ENCODE results near the gene ELN.

ELN gene

DNA sequence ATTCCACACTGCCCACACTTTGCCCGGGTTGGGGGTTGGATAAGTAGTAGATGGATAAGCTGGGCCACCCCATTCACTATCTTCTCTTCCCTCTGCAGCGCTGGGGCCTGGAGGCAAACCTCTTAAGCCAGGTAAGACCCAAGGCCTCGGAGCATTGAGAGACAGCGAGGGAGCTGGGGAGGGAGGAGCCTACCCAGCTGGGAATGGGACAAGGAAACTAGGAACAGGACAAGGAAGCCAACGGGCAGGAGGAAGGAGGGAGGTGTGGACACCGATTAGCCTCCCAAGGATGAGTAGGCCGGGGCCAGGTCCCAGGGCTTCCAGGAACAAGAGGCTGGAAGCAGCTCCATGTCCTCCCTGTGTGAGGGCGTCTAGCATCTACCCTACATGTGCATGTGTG is 9.6 kb downstream of the ELN start:
- no peak for DNase-seq
- in situ Hi-C loops (cut with HindIII; ENCODE audit: low pct_ligation_motif_present, low sequenced_read_pairs), result no loop called here
- H3K27me3 ChIP-seq (replicated peaks), result no peaks in the 10 kb centered on the region
- no peak overlapping the region for H3K4me3 ChIP-seq (ENCODE audit: low read depth, low read length)
- TF ChIP-seq, protein P1, sequence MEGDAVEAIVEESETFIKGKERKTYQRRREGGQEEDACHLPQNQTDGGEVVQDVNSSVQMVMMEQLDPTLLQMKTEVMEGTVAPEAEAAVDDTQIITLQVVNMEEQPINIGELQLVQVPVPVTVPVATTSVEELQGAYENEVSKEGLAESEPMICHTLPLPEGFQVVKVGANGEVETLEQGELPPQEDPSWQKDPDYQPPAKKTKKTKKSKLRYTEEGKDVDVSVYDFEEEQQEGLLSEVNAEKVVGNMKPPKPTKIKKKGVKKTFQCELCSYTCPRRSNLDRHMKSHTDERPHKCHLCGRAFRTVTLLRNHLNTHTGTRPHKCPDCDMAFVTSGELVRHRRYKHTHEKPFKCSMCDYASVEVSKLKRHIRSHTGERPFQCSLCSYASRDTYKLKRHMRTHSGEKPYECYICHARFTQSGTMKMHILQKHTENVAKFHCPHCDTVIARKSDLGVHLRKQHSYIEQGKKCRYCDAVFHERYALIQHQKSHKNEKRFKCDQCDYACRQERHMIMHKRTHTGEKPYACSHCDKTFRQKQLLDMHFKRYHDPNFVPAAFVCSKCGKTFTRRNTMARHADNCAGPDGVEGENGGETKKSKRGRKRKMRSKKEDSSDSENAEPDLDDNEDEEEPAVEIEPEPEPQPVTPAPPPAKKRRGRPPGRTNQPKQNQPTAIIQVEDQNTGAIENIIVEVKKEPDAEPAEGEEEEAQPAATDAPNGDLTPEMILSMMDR (IDR thresholded peaks at IDR 0.05; ENCODE audit: low read depth, low read length, missing control alignments), result no peak
- H3K27ac ChIP-seq, result no peak overlapping the region
- H3K36me3 ChIP-seq (replicated peaks), result no peaks in the 10 kb centered on the region

DNA sequence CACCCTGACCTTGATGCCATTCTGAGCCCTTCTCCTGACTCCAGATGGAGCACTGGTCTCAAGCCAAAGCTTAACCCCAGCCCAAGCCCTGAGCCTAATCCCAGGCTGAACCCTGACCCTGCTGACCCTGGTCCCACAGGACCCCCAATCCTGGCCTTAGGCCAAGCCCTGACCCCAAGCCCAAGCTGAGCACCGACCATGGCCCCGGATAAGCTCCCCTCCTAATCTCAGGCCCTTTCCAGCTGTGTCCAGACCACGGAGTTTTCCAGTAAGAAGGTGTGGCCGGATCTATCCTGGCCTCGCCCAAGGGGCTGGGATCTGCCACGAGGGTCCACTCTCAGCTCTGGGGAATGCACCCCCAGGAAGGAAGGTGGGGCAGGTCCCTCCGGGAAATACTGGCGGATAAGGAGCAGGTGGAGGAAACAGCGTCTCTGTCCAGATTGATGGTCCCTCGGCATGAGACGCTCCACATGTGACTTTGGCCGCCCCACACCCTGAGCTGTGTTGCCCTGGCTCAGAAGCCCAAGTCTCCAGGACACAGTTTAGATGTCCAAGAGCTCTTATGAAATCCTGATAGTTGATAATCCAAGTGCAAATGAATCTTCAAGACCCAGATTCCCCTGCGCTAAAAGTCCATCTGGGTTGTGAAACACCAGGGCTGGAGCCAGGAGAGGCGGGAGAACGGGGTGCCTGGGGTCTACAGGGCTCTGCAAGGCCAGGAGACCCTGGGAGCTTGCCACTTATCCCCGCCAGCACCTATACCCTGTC is 10.4 kb downstream of the ELN start:
- no peak for DNase-seq
- TF ChIP-seq, protein P1 (IDR thresholded peaks at IDR 0.05; ENCODE audit: low read depth, low read length, missing control alignments), result no peak
- H3K4me3 ChIP-seq (ENCODE audit: low read depth, low read length), result no peak overlapping the region
- in situ Hi-C loops (cut with HindIII; ENCODE audit: low pct_ligation_motif_present, low sequenced_read_pairs), result no loop called here
- no peaks in the 10 kb centered on the region for H3K27me3 ChIP-seq (replicated peaks)
- H3K27ac ChIP-seq, result no peak overlapping the region
- H3K36me3 ChIP-seq (replicated peaks), result no peaks in the 10 kb centered on the region

DNA sequence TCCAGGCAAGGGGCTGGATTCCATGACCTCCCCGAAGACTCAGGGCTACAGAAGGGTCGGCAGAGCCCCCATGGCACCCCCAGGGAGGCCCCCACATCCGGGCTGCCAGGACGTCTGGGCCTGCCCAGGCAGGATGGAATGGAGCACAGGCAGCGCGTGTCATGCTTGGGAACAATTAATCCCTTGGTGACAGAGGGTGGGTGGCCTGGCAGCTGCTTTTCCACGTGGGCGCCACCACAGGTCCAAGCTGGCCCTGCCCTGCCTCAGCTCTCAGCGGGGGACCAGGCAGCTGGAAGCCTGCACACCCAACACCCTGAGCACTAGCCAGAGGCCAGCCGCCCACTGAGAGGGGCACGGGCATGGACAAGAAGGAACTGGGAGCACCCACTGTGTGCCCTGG is 11.4 kb downstream of the ELN start:
- no peak for DNase-seq
- Histone ChIP-seq H3K36me3 (replicated peaks) (no peaks in the 10 kb centered on the region), H3K27ac (no peak overlapping the region), H3K27me3 (replicated peaks) (no peaks in the 10 kb centered on the region), H3K4me3 (ENCODE audit: low read depth, low read length) (no peak overlapping the region)
- TF ChIP-seq, protein P1 (IDR thresholded peaks at IDR 0.05; ENCODE audit: low read depth, low read length, missing control alignments), result no peak
- in situ Hi-C loops (cut with HindIII; ENCODE audit: low pct_ligation_motif_present, low sequenced_read_pairs), result no loop called here

DNA sequence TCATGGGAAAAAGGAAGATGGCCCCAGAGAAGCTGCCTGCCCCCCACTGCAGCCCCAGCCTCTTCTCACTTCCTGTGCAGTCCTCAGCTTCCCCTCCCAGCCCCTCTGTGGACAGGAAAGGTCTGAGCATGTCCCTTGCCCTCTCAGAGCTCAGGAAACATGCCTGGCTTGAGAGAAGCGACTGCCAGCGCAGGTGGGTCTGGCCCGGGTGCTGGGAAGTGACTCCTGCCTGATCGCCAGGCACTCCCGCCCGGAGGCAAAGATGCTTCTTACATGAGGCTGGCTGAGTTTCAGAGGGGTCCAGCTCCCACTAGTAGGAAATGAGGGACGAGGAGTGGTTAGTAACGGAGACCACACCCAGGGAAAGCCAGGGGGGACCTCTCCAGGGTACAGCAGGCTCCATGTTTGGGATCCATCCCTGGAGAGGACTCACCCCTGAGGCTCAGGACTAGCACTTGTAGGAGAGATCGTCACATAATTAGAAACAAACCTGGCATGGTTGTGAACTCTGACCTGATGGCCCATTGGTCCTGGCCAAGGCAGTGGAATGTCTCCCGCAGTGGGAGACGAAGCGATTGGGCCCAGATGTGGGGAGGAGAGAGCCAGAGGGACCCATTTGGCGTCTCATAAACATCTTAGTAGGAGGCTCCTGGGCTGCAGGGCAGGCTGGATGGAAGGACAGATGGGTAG is 12.3 kb downstream of the ELN start:
- no peaks in the 10 kb centered on the region for H3K27me3 ChIP-seq (replicated peaks)

DNA sequence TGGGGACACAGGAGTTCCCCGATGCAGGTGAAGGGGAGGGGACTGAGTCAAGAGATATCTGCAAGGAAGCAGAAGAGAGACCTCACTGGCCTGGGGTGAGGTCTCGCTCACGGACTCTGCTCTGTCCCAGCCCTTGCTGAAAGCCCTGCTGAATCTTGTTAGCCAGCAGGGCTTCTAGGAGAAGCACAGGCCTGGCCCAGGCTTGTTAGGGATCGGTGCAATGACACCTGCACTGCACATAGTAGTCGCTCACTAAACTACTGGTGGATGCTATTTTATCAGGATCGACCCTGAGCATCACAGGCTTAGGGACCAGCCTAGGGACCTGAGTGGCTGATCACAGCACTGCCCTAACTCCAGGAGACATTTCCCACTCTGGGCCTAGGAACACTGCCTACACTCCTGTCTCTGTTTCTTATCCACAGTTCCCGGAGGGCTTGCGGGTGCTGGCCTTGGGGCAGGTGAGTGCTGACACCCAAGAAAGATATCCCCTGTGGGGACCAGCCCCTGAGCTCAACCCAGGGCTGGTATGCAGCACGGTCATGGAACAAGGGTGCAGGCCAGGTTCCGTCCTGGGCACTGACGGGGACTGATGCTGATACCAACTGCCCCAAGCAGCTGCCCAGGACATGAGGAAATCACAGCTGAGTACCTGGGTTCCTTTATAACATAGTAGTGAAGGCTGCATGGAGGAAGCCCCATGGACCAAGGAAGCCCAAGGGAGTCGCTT is 13.0 kb downstream of the ELN start:
- no peak for DNase-seq
- in situ Hi-C loops (cut with HindIII; ENCODE audit: low pct_ligation_motif_present, low sequenced_read_pairs), result no loop called here
- TF ChIP-seq, protein P1 (IDR thresholded peaks at IDR 0.05; ENCODE audit: low read depth, low read length, missing control alignments), result no peak
- Histone ChIP-seq H3K36me3 (replicated peaks) (no peaks in the 10 kb centered on the region), H3K4me3 (ENCODE audit: low read depth, low read length) (no peak overlapping the region), H3K27ac (no peak overlapping the region), H3K27me3 (replicated peaks) (no peaks in the 10 kb centered on the region)

More for the DNA sequence above, 12.3 kb downstream of the ELN start:
- TF ChIP-seq, protein P1 (IDR thresholded peaks at IDR 0.05; ENCODE audit: low read depth, low read length, missing control alignments), result no peak
- Histone ChIP-seq H3K4me3 (ENCODE audit: low read depth, low read length) (no peak overlapping the region), H3K27ac (no peak overlapping the region), H3K36me3 (replicated peaks) (no peaks in the 10 kb centered on the region)
- DNase-seq, result no peak
- in situ Hi-C loops (cut with HindIII; ENCODE audit: low pct_ligation_motif_present, low sequenced_read_pairs), result no loop called here

Data from brain microvascular endothelial cell (primary cell).